COLO829 (cell line): ENCODE data around the gene LRRTM1.

ENCODE experiments used
- DNase-seq: peaks from one replicate; pipeline ENCODE4 v3.0.0; 2012; ENCODE audit warnings: low spot score

The LRRTM1 gene

GRCh38 chr2:80303909-80304837 is at the start of gene LRRTM1:
LRRTM1 (minus strand) TSS chr2:80304752; CDS start chr2:80303819, 933 bp downstream.
- DNase-seq: no peak

- DNase-seq: no peak
Observed at GRCh38 chr2:80351231-80351630, 46.7 kb upstream of the LRRTM1 start.

GRCh38 chr2:80348953-80349352 is 44.4 kb upstream of the LRRTM1 start:
- no peak for DNase-seq

GRCh38 chr2:80348078-80348477 is 43.5 kb upstream of the LRRTM1 start:
- no peak for DNase-seq

GRCh38 chr2:80340022-80340421 is 35.5 kb upstream of the LRRTM1 start:
- DNase-seq: no peak

- no peak for DNase-seq
Observed at GRCh38 chr2:80338794-80339193, 34.2 kb upstream of the LRRTM1 start.

GRCh38 chr2:80335411-80335810 is 30.9 kb upstream of the LRRTM1 start:
- DNase-seq: no peak

- DNase-seq: no peak
Observed at GRCh38 chr2:80333886-80334285, 29.3 kb upstream of the LRRTM1 start.

GRCh38 chr2:80330527-80331450 is 26.2 kb upstream of the LRRTM1 start:
- DNase-seq: no peak

GRCh38 chr2:80329491-80329890 is 24.9 kb upstream of the LRRTM1 start:
- no peak for DNase-seq

GRCh38 chr2:80328159-80328571 is 23.6 kb upstream of the LRRTM1 start:
- DNase-seq: no peak

GRCh38 chr2:80326861-80327260 is 22.3 kb upstream of the LRRTM1 start:
- no peak for DNase-seq

GRCh38 chr2:80326214-80326613 is 21.7 kb upstream of the LRRTM1 start:
- DNase-seq: no peak

- no peak for DNase-seq
Observed at GRCh38 chr2:80324525-80324924, 20.0 kb upstream of the LRRTM1 start.

- DNase-seq: no peak
Observed at GRCh38 chr2:80323610-80324009, 19.1 kb upstream of the LRRTM1 start.

GRCh38 chr2:80322958-80323357 is 18.4 kb upstream of the LRRTM1 start:
- DNase-seq: no peak

GRCh38 chr2:80322311-80322920 is 17.9 kb upstream of the LRRTM1 start:
- DNase-seq: no peak

GRCh38 chr2:80312282-80312839 is 7.8 kb upstream of the LRRTM1 start:
- no peak for DNase-seq

GRCh38 chr2:80311304-80311703 is 6.8 kb upstream of the LRRTM1 start:
- no peak for DNase-seq

- DNase-seq: no peak
Observed at GRCh38 chr2:80303006-80303908, 1.3 kb downstream of the LRRTM1 start.
